ENCODE data around the gene LCLAT1.

DNA sequence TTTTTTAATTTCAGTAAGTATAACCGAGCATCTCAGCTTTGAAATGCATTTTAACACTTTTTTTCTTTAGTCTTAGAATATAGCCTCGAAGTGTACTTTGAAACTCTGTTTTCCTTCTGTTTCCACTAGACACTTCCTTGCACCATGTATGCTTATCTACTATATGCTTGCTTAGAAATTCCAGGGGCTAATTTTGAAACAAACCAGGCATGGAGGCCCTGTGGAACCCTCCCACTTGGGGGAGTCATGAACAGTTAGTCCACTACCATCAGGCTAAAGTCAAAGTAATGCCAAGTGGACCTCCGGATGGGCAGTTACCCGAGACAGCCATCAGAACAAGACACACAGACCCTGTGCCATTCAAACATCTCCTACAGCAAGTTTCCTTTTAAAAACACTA, 120.3 kb downstream of the LCLAT1 start:
- TF ChIP-seq, protein P1, sequence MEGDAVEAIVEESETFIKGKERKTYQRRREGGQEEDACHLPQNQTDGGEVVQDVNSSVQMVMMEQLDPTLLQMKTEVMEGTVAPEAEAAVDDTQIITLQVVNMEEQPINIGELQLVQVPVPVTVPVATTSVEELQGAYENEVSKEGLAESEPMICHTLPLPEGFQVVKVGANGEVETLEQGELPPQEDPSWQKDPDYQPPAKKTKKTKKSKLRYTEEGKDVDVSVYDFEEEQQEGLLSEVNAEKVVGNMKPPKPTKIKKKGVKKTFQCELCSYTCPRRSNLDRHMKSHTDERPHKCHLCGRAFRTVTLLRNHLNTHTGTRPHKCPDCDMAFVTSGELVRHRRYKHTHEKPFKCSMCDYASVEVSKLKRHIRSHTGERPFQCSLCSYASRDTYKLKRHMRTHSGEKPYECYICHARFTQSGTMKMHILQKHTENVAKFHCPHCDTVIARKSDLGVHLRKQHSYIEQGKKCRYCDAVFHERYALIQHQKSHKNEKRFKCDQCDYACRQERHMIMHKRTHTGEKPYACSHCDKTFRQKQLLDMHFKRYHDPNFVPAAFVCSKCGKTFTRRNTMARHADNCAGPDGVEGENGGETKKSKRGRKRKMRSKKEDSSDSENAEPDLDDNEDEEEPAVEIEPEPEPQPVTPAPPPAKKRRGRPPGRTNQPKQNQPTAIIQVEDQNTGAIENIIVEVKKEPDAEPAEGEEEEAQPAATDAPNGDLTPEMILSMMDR (IDR thresholded peaks at IDR 0.05), result no peak
- TF ChIP-seq EP300 (IDR thresholded peaks at IDR 0.05), result no peak
- no peak for TF ChIP-seq POLR2AphosphoS5 (IDR thresholded peaks at IDR 0.05)
- TF ChIP-seq POLR2A (IDR thresholded peaks at IDR 0.05), result no peak

Measured in suprapubic skin (tissue), 4 donors.